Measurements from ENCODE around the gene TNFAIP8.

Gene TNFAIP8

DNA sequence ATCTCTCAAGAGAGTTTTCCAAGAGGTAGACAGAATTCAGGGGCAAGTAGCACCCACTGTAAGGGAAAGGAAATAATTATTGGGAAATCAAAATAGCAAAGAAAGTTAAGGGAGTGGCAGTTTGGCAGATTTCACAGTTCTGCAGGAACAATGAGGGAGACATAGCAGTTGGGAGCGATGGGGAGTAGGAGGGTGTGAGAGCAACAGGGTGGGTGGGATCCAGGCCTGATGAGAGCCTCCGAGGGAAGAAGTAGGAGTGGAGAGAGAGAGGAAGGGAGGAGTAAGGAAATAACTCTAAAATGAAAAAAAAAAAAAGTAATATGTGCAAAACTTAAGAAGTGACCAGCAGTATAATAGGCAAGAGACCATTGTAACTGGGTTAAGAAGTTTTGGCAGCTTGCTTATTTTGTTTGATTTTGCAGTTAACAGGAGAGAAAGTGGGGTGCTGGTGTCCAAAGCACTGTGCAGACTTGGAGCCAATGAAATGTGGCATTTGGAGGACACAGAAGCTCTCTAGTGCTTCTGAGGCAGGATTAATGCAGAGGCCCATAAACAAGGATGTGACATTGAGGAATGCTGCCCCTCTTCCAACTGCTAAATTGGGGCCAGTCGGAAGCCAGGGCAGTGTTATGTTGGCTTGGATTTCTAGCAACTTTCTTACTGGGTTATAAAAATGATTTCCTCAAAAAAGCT is 10.2 kb downstream of the TNFAIP8 start:
- no peak for DNase-seq (ENCODE audit: low read depth in 1 of 2, low spot score in 1 of 2)

- no peak for DNase-seq (ENCODE audit: low read depth in 1 of 2, low spot score in 1 of 2)
Observed at GRCh38 chr5:119366540-119366881, 10.7 kb downstream of the TNFAIP8 start.

- no peak for DNase-seq (ENCODE audit: low read depth in 1 of 2, low spot score in 1 of 2)
Observed at GRCh38 chr5:119367502-119368237, 11.9 kb downstream of the TNFAIP8 start.

- no peak for DNase-seq (ENCODE audit: low read depth in 1 of 2, low spot score in 1 of 2)
Observed at GRCh38 chr5:119368238-119368630, 12.4 kb downstream of the TNFAIP8 start.

DNA sequence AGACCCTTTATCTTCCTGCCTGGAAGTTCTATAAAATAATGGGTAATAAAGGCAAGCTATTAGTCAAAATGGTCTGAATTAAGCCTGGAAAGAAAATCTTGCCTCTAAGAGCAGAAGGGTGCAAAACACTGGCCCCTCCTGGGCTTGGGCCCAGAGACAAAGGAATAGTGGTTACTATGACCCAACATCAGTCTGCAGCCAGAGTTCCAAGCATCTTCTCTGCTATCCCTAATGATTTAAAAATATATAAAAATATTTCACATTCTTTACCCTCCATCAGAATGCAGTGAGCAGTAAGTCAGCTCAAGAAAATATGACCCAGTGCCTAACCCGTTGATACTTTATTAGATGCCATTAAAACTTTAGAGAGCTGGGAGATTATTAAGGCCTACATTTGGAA is 14.7 kb downstream of the TNFAIP8 start:
- no peak for DNase-seq (ENCODE audit: low read depth in 1 of 2, low spot score in 1 of 2)

DNA sequence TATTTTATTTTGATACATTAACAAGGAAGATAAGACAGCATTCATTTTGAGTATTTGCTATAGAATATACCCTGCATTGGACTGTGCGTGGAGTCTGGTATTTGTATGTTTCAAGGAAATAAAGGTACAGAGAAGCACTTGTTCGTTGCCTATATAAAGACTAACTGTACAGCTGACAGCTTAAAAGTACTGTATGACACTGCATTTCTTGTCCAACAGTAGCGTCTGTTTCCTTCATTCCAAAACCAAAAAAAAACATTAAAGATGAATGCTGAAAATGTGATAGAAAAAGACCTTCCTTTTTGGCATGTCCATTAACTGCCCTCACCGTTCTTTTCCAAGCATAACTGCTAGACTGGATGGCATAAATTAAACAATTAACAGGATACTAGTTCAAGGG is 15.3 kb downstream of the TNFAIP8 start:
- no peak for DNase-seq (ENCODE audit: low read depth in 1 of 2, low spot score in 1 of 2)

- DNase-seq (ENCODE audit: low read depth in 1 of 2, low spot score in 1 of 2) = no peak
Observed at GRCh38 chr5:119373449-119373858, 17.6 kb downstream of the TNFAIP8 start.

GRCh38 chr5:119374901-119375300 is 19.1 kb downstream of the TNFAIP8 start:
- no peak for DNase-seq (ENCODE audit: low read depth in 1 of 2, low spot score in 1 of 2)

DNA sequence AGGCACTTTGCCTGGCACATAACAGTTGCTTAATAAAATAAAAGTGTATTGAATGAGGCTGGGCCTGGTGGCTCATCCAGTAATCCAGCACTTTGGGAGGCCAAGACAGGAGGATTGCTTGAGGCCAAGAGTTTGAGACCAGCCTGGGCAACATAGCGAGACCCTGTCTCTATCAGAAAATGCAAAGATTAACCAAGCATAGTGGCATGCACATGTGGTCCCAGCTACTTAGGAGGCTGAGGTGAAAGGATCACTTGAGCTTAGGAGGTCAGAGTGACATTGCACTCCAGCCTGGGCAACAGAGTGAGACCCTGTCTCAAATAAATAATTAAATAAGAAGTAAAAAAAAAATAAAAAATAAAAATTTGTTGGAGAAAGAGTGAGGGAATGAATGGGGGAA is 21.2 kb downstream of the TNFAIP8 start:
- no peak for DNase-seq (ENCODE audit: low read depth in 1 of 2, low spot score in 1 of 2)

- no peak for DNase-seq (ENCODE audit: low read depth in 1 of 2, low spot score in 1 of 2)
Observed at GRCh38 chr5:119378075-119378700, 22.4 kb downstream of the TNFAIP8 start.

GRCh38 chr5:119379096-119379495 is 23.3 kb downstream of the TNFAIP8 start:
- DNase-seq (ENCODE audit: low read depth in 1 of 2, low spot score in 1 of 2) = no peak

- DNase-seq (ENCODE audit: low read depth in 1 of 2, low spot score in 1 of 2) = no peak
Observed at GRCh38 chr5:119379942-119380547, 24.2 kb downstream of the TNFAIP8 start.

- no peak for DNase-seq (ENCODE audit: low read depth in 1 of 2, low spot score in 1 of 2)
Observed at GRCh38 chr5:119382169-119382568, 26.4 kb downstream of the TNFAIP8 start.

- DNase-seq (ENCODE audit: low read depth in 1 of 2, low spot score in 1 of 2) = no peak
Observed at GRCh38 chr5:119383008-119383407, 27.2 kb downstream of the TNFAIP8 start.

DNA sequence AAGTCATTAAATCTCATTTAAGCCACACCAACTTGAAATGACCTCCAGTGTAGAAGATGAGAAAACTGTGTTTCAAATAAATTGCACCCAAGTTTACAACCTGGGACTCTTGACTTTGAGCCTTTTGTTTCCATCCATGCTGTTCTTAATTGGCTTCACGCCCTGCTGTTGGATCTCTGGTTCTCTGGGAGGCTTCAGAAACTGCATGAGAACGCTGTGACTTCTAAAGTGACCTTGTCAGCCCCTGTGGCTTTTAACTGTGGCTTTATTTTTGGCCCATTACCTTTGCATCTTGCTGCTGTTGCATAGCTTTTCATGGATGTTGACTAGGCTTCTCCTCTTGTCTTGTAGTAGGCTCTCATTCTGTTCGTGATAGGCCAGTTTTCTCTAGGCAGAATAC is 29.3 kb downstream of the TNFAIP8 start:
- no peak for DNase-seq (ENCODE audit: low read depth in 1 of 2, low spot score in 1 of 2)

- DNase-seq (ENCODE audit: low read depth in 1 of 2, low spot score in 1 of 2) = no peak
Observed at GRCh38 chr5:119385536-119386128, 29.8 kb downstream of the TNFAIP8 start.

DNA sequence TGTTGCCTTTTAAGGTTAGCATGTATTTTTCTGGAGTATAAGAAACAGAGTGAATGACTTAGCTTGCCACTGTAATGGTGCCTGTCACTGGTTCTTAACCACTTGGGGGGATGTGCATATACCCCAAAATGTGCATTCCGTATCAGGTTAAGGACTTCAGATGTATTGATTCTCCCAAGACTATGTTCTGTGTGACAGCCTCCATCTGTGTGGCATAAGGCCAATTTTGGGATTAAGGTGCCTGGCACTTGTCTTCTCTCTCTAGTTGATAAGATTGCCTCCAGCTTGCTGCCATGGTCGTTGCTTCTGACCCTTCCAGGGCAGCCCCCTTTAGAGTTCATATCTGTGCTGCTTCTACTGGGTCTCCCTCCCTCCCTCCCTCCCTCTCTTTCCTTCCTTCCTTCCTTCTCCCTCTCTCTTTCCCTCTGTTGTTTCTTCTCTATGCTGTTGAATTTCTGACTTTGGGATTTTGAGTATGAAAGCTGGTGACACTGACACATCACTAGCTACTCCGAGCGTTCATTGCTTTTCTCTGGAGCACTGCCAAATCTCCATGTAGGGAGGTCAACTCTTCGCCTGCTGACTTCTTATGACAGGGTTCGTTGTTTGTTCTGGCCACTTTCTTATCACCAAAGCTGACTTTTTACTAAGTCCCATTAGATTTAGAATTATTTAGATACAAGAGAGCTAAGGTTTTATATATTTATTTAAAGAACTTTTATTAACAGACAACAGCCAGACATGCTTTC is 31.0 kb downstream of the TNFAIP8 start:
- no peak for DNase-seq (ENCODE audit: low read depth in 1 of 2, low spot score in 1 of 2)

- no peak for DNase-seq (ENCODE audit: low read depth in 1 of 2, low spot score in 1 of 2)
Observed at GRCh38 chr5:119387945-119388618, 32.3 kb downstream of the TNFAIP8 start.

DNA sequence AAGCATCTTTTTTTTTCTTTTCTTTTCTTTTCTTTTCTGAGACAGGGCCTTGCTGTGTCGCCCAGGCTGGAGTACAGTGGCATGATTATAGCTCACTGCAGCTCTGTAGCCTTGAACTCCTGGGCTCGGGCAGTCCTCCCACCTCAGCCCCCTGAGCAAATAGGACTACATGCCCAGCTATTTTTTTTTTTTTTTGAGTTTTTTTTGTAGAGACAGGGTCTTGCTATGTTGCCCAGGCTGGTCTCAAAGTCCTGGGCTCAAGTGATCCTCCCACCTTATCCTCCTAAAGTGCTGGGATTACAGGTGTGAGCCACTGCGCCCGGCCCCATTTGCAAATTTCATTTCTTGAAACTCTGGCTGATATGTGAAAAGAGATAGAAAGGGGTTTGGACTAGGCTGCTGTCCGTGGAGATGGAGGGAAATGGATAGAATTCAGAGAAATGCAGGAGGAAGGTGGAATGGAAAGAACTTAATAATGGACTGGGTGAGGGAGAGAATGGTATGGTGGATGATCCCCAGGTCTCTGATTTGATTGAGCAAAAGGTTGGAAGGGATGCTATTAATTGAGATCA is 32.9 kb downstream of the TNFAIP8 start:
- no peak for DNase-seq (ENCODE audit: low read depth in 1 of 2, low spot score in 1 of 2)
